Measurements from ENCODE around the gene MINDY4. TPM values are rescaled to one million over a fixed set of nuclear protein-coding genes. Genes with fewer than 3 reads are reported as not detected.
A peak's percentile ranks its signal among the peaks of the same experiment; 100 is the strongest.

Gene MINDY4
- total and polyA plus RNA-seq, 2 of the 8 experiments (the other 6 are each of a cell fraction or from before 2014, with no cell fraction given) = 1.3 to 3.6 TPM

DNA sequence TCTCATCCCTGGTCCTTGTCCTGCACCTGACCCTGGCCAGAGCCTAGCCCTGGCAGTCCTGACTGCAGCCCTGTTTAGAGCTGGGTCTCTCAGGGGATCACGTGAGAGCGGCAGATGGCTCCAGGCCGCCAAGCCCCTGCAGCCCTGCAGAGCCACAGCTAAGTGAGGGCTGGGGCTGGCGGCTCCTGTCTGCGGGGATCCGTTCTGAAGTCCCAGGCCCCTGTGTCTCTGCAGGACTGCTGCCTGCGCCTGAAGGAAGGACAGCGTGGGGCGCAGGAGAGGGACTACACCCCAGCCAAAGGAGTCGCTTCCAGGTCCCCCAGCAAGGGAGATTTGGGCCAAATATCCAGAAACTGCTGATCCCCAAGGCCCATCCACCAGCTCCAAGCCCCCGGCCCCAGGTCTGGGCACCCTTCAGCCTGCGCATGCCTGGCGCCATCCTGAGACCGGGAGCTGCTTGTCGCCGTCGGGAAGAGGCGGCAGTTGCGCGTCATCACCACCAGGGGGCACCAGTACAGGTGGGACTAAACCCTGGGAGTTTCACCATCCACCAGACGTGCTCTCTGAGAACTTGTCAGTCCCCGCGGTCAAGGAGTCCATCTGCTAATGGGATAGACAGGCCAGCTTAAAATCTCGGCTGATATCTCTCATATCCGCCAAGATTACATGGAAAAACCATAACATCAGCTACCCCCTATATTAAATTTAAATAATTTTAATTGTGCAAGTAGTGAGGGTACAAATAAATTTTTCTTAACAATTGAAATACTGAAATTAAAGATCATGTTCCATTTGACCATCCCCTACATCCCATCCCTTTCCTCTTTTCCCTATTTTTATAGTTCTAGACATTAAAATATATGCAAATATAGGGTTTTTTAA lies 167.5 kb downstream of the MINDY4 start (continued):
- TF ChIP-seq, protein P1, sequence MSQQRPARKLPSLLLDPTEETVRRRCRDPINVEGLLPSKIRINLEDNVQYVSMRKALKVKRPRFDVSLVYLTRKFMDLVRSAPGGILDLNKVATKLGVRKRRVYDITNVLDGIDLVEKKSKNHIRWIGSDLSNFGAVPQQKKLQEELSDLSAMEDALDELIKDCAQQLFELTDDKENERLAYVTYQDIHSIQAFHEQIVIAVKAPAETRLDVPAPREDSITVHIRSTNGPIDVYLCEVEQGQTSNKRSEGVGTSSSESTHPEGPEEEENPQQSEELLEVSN (IDR thresholded peaks at IDR 0.05) = peak; percentile 30; the same call in 1 of the 2 replicates
- TF ChIP-seq TCF12 (IDR thresholded peaks at IDR 0.05; ENCODE audit: low read depth, low read length) = 0 out of 2 replicates have a peak, but pooled peaks have one; percentile 10

All from H1 (cell line).